GM19328 (cell line): ENCODE results near the gene COL4A2.

Source experiments
- ATAC-seq: cut with Tn5 transposase; IDR thresholded peaks from one replicate; pipeline ENCODE4 v1.9.1; 2021; ENCODE audit warnings: mild to moderate bottlenecking, moderate library complexity; ENCODE audit not compliant: unreplicated experiment

Gene COL4A2

DNA sequence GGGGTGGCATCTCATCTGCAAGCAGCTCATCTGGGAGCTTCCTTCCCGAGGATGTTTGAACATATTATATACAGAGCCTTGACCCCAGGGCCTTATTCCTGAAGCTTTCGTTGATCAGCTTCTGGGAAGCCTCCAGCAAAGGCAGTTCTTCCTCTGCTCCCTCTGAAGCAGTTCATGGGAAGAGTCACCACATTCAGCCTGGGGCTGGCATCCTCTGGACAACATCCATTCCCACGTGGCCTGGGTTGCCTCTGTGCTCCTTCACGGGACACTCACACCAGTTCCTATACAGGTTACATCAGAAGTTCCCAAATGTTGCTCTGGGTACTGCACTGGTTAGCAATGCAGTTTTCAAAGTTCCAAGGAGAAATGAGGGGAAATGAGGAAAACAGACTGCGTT is 29.6 kb downstream of the COL4A2 start:
- no peak for ATAC-seq

DNA sequence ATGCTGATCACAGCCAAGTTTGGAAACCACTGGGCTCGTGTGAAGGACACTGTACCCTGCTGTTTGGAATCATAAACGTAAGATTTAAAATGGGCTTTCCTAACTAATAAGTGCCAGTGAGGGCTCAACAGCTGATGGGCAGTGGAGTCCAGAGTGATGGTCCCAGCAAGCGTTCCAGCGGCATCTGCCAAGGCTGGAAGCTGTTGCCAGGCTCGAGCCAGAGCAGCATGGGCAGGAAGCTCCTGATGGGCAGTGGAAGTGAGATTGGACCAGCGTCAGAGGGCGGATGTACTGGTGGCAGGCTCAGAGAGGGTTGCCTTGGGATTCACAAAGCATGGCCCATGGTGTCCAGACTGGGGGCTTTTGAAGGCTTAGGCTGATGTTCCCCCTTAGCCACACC is 30.2 kb downstream of the COL4A2 start:
- ATAC-seq: no peak

DNA sequence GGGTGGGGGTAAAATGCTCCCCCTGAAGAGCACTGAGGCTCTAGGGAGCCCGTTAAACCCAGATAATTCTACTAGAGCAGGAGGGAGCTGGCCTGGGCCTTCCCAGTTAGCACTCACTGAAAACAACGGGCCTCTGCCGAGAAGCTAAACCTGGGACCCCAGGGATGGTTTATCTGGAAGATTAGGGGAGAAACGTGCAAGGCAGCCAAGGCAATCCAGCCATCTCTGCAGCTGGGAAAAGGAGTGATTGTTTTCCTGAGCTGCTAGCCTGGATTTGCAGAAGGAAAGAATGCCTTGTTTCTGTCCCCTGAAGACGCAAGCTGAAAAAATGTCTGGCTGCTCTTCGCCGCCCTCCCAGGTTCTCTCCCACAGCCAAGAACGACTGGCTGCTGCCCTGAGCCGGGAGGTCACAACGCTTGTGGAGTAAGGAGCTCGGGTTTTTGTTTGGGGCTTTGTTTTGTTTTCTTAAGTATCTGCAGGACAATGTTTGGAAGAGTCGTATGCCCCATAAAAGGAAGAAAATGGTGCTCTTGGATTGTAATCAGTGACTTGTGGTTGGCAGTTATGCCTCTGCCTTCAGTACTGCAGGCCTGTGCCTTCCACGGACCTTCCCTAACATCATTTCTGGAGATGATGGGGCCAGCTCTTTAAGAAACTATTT is 31.5 kb downstream of the COL4A2 start:
- ATAC-seq: no peak

DNA sequence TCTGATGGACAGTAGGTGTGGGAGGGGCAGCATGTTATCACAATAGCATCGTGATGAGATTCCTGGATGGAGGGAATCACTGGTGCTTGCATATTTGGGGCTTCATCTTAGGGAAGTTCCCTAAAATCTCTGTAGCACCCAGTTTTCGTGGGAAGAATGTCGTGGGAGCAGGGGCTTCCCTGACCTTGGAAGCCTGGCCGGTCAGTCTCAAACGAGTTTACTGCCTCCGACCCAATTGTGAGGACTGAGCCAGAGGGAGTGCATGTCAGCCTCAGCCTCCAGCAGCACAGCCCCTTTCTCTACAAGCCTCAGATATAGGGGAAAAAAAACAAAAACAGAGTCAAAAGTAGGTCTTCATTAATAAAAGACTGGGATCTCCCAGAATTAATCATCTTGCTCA is 32.2 kb downstream of the COL4A2 start:
- ATAC-seq: no peak

DNA sequence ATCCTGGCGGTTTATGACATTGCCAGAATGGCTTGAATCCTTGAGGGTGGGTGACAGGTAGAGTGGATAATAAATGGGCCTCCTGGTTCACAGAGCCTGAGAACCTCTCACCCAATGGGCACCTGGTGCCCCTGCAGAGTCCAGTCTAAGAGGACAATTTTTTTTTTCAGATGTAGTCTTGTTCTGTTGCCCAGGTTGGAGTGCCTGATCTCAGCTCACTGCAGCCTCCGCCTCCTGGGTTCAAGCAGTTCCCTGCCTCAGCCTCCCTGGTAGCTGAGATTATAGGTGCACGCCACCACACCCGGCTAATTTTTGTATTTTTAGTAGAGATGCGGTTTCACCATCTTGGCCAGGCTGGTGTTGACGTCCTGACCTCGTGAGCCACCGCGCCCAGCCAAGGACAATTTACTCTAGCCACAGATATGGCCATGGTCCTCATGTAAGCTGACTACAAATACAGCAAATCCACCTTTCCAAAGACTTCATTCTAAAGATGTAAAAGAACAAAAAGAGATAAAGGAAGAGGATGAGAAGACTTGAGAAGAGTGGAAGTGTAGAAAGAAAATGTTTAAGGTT is 33.0 kb downstream of the COL4A2 start:
- ATAC-seq: no peak

DNA sequence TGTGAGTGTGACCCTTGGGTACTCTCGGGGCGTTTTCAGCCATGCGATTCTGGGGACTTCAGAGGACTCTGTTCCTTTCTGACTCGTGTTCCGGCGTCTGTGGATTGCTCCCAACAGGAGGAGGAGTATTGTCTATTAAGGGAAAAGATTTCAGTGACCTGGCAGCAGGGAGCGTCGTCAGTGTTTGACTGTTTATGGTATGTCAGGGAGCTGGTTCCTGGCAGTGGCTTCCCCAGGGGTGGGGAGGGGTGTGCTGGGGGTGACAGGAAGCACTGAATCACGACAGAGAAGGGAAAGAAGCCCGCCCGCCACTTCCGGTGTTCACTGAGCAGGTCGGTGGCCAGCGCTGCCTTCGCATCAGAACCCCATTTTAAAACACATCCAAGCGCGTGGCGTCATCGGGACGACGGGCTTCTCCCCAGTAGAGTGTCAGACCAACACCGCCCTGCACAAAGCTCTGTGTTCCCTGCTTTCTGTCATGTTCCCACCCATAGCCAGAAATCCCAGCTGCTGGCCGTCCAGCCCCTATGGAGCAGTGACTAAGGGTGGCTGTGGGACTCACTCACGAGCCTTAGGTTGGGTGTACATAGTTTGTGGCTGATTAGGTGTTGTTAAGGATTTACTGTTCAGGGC is 33.8 kb downstream of the COL4A2 start:
- ATAC-seq: no peak

DNA sequence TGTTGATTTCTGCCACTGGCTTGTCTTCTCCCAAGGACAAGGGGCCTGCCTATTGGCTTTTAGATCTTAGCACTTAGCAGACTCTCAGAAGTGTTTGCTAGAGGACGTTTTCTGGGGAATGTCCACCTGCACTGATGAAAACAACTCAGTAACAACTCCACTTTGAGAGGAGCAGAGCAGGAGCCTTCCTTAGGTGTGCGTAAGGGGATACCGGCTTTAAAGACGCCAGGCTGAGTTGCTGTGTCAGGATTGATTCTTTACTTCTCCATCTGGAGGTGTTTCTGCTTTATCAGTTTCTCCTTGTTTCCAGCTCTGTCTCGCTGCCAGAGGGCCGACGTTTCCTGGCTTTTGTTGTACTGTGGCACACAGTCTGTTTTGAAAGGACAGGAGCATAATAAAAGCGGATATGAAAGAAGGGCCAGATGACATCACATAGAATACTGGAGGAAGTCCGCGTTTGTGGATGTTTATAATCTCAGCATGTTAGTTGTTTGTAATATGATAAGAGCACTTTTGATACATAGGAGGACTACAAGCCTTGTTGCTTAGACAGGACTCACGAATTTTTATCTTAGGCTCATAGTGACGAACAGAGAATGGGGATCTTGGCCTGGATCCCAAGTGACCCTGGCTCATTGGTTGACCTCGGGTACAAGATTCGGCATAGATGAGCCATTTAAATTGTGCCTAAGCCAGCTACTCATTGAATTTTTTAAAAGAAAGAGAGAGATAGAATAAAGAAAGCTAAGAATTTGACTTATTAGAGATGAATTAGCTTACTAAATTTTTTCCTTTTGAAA is 34.6 kb downstream of the COL4A2 start:
- ATAC-seq: no peak

DNA sequence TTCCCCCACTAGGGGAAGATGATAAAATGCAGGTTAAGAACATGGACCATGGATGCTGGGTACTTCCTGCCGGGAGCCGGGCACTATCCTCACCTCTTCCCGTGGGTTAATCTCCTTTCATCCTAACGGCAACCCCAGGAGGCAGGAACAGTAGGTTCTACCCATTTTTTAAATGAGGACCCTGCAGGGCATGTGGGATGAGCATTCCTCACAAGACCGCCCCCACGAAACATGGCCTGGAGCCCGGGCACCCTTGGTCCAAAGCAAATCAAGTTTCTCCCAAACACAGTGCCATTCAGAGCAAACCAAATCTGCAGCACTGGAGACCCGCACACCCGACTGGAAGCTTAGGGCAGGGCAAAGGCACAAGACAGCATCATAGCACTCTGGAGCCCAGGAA is 35.4 kb downstream of the COL4A2 start:
- no peak for ATAC-seq

DNA sequence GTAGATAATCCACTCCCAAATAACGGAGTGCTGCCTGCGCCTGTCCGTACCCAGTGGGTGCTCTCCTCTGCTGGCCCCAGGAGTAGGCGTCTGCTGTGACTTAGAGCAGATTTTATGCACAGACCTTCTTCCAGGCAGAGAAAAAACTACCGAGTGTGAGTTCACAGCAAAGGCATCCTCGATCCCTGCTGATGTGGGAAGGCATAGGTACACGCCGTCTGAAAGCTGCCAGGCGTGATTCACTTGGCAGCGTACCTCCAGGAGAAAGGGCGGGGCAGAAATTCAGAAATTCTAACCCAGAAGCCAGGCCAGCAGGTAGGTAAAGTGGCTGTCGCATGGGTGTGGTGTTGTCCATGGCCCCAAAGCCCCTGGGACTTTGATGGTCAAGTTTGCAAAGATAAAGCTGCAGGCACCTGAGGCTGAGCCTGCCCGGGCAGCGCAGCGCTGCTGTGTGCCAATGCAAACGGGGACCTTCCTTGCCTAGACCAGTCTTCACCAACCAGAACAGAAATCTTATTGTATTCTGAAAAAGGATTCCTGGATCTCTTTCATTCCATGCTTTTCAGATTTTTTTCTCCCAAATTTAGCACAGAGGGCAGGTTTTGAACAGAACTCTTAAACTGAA is 36.3 kb downstream of the COL4A2 start:
- no peak for ATAC-seq

DNA sequence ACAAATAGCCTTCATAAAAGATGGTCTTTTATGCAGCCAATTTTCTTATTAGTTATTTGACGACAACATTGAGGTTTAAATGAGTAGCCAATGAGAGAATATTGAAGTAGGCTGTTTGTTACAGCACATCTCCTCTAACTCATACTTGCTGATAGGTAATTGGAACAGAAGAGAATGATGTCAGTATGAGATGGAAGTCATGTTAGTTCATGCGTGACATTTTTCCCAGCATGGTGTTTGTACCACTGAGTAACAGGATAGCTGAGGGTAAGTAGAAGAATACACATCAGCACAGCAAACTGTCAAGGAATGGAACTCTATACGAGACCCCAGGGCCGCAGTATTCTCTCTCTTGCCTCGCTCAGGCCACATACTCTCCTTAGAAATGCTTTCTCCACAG is 37.2 kb downstream of the COL4A2 start:
- ATAC-seq: no peak

DNA sequence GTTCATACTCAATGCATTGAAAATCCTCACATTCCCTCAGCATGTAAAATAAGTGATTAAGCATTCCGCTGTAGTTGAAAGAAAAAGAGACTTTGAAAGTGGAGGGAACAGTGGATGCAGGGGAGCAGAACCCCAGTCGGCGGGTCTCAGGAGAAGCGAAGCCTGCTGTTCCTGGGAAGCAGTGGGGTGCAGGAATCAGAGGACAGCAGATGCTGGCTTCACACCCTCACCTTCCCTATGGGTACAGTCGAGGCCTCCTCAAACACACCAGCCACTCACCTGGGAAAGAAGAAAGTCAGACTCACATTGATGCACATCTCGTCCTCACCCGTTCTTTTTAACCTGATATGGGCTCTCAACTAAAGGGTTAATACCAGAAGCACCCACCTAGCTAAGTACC is 38.2 kb downstream of the COL4A2 start:
- no peak for ATAC-seq

DNA sequence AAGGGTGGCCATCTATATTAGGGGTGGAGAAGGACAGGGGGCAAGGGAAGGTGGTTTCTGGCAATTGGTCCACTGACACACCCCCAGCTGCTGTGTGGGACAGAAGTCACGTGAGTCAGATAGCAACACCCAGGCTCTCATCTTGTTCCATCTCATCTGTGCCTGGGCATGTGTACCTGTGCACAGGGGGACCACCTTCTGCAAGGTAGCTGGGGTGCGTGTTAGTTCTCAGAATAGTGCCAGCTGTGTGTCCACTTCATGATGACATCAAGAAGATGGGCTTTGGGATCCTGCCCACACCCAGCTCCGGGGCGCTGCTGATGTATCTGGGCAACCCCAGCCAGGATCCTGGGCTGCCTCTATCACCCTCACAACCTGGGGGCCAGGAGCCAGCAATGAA is 38.6 kb downstream of the COL4A2 start:
- no peak for ATAC-seq

DNA sequence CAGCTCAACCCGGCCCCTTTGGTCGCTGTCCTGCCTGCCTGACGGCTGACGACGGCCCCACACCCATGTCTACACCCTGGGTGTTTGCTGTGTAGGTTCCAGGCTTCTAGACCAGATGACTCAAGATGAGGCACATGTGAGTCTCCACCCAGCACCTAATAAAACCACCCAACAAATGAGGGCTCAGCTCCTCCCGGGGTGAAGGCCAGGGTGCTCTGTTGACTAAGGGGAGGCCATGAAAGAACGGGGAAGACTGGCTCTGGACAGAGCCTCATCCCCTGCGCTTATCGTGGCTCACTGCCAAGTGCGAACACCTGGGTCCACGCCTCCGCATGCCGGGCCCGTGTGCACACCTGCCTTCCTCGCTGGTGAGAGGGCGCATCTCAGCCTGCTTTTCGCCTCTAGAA is 39.6 kb downstream of the COL4A2 start:
- no peak for ATAC-seq

DNA sequence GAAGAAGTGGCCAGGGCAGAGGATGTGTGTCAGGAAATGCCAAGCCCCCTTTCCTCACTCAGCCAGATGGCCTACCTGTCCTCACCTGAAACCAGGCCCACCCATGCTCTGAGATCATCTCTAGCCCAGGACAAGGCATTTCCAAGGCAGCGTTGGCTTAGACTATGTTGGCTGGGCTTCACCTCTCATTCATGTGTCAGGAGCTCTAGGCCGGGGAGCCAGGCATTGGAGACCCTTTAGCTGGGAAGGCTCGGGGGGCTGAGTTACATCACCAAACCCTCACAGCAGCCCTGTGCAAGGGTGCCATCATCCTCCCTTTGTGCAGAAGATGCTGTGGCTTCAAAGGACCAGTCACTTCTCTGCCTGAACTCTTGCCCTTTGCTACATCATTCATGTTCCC is 40.0 kb downstream of the COL4A2 start:
- ATAC-seq: no peak

DNA sequence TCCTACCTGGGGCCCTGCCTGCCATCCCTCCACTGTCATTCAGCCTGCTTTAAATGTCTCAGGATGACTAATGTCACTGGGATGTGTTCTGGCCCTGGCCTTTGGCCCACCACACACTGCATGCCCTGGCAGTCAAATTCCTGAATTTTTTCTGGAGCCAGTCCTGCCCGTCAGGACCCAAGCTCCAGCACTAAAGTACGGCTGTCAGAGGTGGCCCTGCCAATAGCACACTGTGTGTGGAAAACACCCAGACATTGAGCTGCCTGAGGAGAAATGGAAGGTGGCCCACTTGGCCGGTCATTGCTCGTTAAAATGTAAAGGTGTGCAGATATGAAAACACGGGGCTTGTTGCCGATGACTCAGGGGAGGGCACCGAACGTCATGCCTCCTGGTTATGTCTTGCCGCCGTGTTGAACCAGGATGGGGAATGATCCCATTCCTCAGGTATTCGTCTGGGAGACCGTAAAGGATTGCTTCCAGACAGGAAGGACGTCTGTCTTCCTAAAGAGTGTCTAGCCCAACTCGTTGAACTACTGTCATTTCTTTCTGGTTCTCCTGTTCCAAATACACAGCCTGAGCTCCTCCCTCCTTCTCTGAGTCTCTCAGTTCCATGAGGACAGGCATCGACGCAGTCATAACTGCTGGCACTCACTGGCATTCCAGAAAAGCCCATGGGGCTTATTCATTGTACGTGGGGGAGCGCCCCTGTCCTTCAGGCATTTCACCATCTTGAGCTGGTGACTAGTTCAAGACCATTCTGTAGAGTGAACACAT is 40.6 kb downstream of the COL4A2 start:
- ATAC-seq: no peak

DNA sequence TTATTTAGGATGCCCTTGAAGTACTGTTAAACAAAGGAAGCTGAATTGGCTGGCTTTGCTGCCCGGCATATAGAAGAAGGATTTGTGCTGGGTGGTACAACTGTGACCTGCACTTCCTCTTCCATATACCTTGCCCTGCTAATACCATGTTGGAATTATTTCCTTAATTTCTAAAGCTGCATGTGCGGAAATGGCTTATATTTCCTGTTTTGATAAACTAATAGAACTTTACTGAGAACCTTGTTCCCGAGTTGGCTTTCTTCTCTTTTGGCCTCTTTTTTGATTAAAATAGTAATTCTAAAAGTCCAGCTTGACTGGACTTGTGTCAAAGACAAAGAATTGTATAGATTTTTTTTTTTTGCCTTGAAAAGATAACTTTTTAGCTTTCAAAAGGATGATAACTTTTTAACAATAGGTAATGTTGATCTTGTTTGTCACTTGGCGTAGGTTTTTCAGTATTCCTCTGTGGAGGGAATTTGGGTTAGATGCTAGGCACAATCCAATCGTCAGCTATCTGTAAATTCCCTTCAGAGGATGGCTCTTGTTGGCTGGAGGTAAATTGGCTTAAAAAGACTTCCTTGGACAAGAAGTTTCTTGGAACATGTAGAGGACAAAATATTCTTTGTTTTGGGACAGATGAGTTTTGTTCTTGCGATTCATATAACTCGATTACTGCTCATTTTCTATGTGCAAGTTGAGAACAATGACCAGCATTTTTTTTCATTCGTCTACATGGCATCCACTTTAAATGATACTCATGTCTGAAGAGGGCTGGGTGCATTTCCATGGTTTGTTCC is 41.4 kb downstream of the COL4A2 start:
- no peak for ATAC-seq

DNA sequence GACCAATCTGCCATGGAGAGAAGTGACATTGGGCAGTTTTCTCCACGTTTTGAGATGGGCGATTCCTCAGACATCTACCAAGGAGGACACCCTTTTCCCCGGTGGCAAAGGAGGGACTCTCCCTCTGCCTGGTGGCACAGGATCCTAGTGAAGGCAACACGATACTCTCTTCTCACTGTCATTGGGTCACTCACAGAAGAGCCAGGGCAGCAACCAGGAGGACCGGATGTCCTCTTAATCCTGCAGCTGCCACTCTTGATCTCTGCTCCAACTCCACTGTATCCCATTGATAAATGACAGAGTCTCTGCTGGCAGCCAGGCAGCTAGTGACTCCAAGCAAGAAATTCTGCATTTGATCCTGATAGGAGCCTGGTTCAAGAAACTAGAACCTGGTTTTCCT is 42.2 kb downstream of the COL4A2 start:
- ATAC-seq: no peak

DNA sequence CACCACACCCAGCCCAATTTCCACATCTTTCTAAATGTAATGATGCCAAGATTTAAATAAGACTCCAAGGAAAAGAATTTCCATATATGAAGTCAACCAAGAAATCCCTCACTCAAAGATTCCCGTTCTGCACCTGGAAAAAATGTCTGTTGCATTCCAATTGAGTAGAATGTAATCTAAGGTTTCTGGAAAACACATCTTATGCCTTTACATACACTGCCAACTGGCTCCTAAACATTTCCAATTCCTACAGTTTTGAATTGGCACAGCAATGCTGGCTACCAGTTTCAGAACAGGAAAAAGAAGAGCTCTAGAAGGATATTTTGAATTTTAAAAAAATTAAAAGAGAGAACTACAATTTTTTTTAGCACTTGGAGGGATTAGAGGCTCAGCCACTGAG is 43.0 kb downstream of the COL4A2 start:
- no peak for ATAC-seq

DNA sequence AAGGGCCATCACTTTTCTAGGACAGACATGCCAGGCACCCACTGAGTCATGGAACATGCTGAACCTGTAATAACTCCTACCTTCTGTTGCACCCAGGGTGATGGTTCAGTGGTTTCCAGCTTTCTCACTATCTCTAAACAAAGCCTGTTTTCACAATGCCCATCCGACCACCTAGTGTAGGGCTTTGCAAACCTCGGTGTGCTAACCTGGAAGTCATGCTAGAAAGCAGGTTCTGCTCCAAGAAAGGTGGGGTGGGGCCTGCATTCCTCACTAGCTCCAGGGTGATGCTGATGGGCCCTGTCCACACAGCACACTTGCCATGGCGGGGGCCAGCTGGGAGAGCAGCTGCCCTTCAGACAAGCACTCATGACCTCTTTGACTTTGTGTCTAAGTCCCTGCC is 43.4 kb downstream of the COL4A2 start:
- ATAC-seq: no peak
